NCI-H2107 treated with DMSO at 0.1 percent for 48 hours (cell line): ENCODE data around the gene TTI1.
"Not testable (repeated sequence)": the region's sequence is repeated elsewhere in the genome, so short reads cannot be mapped to it uniquely, and the experiment has no call there.

Experiments
- DNase-seq: peaks from one replicate; lab custom pipeline; 2025; ENCODE audit not compliant: unreplicated experiment; lab: John Stamatoyannopoulos, UW

The TTI1 gene

GRCh38 chr20:38012332-38012731 lies 20.9 kb downstream of the TTI1 start:
- DNase-seq = no peak

DNA sequence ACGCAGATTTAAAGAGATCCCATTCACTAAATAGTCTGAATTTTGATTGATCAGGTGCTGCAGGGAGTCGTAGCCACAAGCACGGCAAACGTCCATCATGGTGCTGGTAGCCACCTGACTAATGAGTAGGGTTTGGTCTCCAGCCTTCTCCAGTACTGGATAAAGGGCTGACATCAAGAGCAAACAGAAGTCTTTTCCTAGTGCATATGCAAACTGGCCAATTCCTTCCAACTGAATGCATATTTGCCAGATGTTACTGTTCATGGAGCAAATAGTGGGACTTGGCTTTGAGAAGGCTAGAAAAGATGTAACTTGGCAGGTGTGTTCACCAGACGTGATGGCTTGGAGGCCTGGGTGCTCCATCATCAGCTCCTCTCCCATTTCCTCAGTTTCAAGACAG lies 21.6 kb downstream of the TTI1 start:
- DNase-seq = no peak

GRCh38 chr20:38009416-38009815 lies 23.8 kb downstream of the TTI1 start:
- DNase-seq = not testable (repeated sequence)

DNA sequence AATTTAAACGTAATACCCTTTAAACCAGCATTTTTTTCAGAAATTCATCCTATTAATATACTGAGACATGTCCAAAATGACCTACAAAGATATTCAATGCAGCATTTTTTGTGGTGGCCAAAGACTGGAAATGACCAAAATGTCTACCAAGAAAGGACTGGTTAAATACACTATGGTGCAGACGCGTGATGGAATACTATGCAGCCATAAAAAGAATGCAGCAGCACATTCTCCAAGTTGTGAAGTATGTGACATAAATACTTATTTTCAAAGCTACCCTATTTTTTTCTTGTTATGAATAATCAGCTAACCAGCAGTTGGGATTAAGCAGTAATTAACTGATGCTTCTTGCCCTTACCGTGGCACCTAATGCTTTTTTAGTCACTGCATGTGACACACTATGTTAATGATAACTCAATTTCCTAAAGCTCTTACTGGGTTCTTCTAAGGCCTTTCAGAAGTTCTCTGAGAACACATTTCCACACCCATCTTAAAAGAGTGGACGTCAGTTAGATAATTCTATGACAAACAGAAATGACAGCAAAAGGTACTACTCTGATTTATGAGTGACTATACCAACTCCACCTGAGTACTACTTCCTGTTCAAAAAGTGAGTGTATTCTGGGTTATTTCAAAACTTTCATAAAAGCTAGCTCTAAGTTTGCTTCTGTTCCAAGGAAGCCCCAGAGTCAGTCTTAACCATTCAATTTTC lies 24.9 kb downstream of the TTI1 start:
- no peak for DNase-seq

DNA sequence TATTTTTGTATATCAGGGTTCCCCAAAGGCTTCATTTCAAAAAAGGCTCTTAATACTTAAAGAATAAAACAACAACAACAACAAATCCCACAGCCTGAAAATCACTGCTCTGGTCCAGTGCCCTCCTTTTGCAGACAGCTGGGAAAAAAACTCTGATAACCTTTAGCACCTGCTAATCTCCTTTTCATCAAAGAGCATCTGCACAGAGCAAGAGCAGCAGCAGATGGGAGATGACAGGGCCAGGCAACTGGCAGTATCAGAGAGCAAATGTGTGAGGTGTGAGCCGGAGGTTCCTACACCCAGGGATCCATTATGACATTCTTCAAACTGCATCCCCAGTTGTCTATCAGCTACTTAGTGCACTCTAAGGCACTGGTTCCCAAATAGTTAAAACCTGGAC lies 25.7 kb downstream of the TTI1 start:
- DNase-seq = no peak

DNA sequence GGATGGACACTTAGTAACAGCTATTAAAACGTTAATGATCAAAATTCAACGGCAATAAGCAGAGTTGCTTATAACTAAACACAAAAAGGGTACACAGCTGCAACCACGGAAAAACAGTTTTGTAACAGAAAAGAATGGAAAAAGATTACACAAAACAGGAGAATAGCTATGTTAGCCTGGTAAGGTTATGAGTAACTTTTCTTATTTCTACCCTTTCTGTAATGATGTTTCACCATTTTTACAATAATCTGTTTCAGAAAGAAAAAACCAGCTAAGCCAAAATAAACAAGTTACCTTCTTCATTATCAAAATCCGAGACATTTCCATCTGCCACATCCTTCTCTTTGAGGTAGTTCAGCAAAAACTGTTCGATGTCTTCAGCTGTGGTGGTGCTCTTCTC lies 27.4 kb downstream of the TTI1 start:
- DNase-seq = no peak

DNA sequence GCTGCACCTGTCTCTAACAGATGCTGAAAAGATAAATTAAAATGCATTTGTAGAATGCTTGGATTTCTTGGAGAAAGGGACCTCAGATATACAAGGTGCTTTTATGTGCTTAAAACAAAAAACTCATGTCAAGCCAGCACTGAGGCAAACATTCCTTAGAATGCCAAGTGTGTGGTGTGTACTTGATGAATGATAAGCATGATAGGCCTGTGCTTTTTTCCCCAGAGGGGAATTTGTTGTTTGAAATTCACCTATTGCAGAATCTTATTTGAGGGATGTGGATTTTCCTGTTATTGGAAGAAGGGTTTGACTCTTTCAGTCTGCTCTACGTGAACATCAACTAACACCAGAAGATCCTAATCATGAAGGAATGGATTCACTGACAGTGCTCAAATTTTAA lies 28.8 kb downstream of the TTI1 start:
- no peak for DNase-seq

DNA sequence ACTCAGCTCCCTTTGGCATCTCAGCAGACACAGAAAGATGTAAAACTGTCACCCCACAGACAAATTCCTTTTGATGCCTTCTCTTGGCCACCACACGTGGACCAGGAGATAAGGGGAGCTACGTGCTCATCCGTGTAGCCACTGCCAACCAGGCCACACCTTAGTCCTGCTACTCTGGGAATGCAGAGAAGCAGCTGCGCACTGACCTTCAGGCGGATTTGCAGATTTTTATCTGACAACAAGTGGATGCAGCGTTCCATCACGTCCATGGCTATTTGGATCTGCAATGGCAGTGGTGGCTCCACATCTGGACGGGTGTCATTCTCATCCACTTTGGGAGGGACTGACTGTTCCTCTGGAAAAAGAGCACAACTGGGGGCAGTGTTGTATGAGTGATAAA lies 30.8 kb downstream of the TTI1 start:
- no peak for DNase-seq

- DNase-seq = no peak
Measured at GRCh38 chr20:38001981-38002380, 31.3 kb downstream of the TTI1 start.

GRCh38 chr20:38001173-38001875 lies 31.9 kb downstream of the TTI1 start:
- no peak for DNase-seq

GRCh38 chr20:38000293-38000692 lies 33.0 kb downstream of the TTI1 start:
- no peak for DNase-seq

GRCh38 chr20:37999526-38000263 lies 33.6 kb downstream of the TTI1 start:
- no peak for DNase-seq

GRCh38 chr20:37997516-37997915 lies 35.7 kb downstream of the TTI1 start:
- DNase-seq = no peak

DNA sequence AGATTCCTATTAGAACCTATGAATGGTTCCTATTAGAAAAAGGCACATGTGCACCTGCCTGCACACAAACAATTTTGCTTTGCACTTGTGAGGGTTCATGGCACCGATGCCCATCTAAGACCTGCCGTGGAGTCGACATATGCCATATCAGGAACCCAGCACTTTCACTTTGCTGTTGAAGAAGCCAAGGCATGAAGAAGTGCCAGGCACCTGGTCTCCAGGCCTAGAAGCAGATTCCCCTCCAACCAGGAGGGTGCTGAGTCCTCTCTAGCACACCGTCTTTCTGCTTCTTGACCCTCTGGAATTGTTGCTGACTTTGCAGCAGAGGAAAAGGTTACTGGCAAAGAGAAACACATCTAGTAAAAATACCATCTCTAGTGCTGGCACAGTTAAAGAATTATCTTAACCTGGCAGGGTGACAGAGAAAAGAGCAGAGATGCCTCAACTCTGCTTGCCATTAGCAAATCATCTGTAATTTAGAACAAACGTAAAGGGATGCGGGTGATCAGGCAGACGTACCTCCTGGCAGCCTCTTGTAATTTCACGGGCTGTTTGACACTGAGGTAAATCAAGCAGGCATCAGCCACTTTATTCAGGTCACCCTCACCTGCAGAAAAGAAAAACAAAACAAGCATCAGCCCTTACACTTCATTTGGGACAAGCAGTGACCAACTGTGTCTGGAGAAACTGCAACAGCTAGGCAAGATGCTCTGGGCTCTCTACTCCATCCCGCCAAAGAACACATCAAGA lies 37.2 kb downstream of the TTI1 start:
- DNase-seq = no peak

- DNase-seq = no peak
Measured at GRCh38 chr20:37994512-37994911, 38.7 kb downstream of the TTI1 start.

DNA sequence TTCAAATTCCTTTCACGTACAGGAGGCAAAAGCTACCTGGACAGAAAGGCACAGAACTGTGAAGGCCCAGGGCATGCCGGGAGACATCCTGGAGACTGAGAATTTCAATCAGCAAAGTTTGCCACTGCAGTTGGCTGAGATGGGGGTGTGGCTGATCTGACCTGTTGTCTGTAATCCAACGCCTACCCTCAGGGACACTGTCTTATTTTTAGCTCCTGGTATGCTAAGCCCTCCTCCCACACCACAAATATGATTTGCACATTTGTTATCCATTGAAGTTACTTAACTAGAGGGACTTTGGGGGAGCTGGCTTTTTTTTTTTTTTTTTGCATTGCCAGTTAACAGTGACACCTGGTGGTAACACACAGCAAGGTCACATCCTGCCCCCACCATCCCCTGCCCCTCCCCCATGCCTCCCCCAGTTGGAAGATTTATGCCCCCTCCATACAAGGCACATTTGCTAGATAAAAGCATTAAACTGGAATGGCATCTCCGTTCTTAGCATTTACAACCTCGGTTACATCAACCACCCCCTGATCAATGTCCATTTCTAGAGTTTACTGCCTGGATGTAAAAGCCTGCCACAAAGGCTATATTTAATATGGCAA lies 40.4 kb downstream of the TTI1 start:
- peak; percentile 18 for DNase-seq

DNA sequence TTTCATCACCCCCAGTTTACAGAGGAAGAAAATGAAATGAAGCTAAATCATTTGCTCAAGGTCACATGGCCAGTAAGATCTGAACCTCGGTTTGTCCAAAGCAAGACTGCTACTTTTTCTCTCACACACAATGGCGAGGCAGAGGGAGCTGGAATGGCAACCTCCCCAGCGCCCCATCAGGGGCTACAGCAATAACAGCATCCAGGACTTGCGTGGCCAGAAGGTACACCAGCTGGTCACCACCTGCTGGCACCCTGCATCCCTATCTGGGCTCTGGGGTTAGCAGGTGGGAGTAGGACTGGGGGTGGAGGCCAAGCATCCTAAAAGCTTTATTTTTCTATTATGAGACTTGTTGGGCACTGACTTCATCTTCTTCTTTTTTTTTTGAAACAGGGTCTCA lies 41.3 kb downstream of the TTI1 start:
- no peak for DNase-seq

GRCh38 chr20:37991157-37991866 lies 41.9 kb downstream of the TTI1 start:
- DNase-seq = no peak

- DNase-seq = no peak
Measured at GRCh38 chr20:37990571-37991151, 42.6 kb downstream of the TTI1 start.
